Neural cell (in vitro differentiated cells): ENCODE measurements around the gene COL18A1.

Source experiments
- EZH2 ChIP-seq: fragments of 200-600, 300-800 bp; shearing (Covaris generic), sonication (generic); IDR thresholded peaks from 2 replicates; pipeline ENCODE4 v1.6.1; 2014; ENCODE audit warnings: antibody characterized with exemption, low read length, borderline replicate concordance, mild to moderate bottlenecking; ENCODE audit not compliant: insufficient read depth, poor library complexity, severe bottlenecking
- RAD21 ChIP-seq: fragments of 450-650 bp; conservative IDR thresholded peaks from 2 replicates; pipeline ENCODE4 v1.6.1; 2014; ENCODE audit warnings: antibody characterized with exemption, mild to moderate bottlenecking, moderate library complexity
- TAF1 ChIP-seq: IDR thresholded peaks from 2 replicates; pipeline ENCODE4 v1.6.1; 2012; ENCODE audit warnings: low read depth

- TF ChIP-seq EZH2: no peak
- no peak for TF ChIP-seq RAD21
- TF ChIP-seq TAF1: no peak
These were observed 63.3 kb downstream of the COL18A1 start for GRCh38 chr21:45468051-45468970.
